Testis (tissue), 2 donors: Measurements from ENCODE around the gene TBP.

Experiments
- CTCF ChIP-seq, 3 experiments: fragments of 450-650 bp in 2 of 3; fragments of 200-600 bp in 1 of 3; sonication (generic) in 1 of 3; IDR thresholded peaks; one replicate each; pipeline ENCODE4 v1.5.1; 2016 to 2019; ENCODE audit warnings: antibody characterized with exemption in 3 of 3, mild to moderate bottlenecking in 2 of 3, moderate library complexity in 1 of 3
- POLR2A ChIP-seq: fragments of 450-650 bp; IDR thresholded peaks from one replicate; pipeline ENCODE4 v1.6.1; 2017; ENCODE audit warnings: antibody characterized with exemption, mild to moderate bottlenecking, moderate library complexity

- TF ChIP-seq CTCF (IDR thresholded peaks at IDR 0.05) (no peak), POLR2A (no peak)
Measured at GRCh38 chr6:170555305-170555704, 1.1 kb downstream of the TBP start.
